Body of pancreas (tissue), 4 donors: ENCODE results near the gene IGIP.

ENCODE experiments used
- POLR2A ChIP-seq, 3 donors: fragments of 450-650 bp; IDR thresholded peaks; one replicate each; pipeline ENCODE4 v1.6.1; 2016; ENCODE audit warnings: antibody characterized with exemption in 3 of 3, mild to moderate bottlenecking in 2 of 3
- TF ChIP-seq, protein P1 (sequence below), 7 experiments: fragments of 450-650 bp in 4 of 7; fragments of 200-600 bp in 3 of 7; sonication (generic) in 3 of 7; IDR thresholded peaks; one replicate each; pipeline ENCODE4 v1.5.1; 2016 to 2019; ENCODE audit warnings: antibody characterized with exemption in 7 of 7

DNA sequence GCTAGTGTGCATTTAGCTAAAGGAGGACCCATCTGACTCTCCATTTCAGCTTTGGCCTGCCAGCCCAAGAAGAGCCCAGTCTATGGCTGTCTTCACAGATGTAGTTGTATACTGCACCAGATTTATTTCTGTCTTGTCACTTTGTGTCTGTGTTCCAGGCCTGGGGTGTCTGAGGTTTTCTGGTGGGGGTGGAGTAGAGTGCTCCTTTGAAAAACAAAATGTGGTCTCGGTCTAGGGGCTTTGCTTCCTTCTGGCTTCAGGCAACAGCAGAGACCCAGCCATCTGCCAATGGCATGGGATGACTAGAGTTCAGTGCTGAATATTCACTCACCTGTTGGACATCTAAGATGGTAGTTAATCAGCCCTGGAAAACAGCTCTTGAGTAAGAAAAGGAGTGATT is 10.9 kb downstream of the IGIP start:
- TF ChIP-seq, protein P1, sequence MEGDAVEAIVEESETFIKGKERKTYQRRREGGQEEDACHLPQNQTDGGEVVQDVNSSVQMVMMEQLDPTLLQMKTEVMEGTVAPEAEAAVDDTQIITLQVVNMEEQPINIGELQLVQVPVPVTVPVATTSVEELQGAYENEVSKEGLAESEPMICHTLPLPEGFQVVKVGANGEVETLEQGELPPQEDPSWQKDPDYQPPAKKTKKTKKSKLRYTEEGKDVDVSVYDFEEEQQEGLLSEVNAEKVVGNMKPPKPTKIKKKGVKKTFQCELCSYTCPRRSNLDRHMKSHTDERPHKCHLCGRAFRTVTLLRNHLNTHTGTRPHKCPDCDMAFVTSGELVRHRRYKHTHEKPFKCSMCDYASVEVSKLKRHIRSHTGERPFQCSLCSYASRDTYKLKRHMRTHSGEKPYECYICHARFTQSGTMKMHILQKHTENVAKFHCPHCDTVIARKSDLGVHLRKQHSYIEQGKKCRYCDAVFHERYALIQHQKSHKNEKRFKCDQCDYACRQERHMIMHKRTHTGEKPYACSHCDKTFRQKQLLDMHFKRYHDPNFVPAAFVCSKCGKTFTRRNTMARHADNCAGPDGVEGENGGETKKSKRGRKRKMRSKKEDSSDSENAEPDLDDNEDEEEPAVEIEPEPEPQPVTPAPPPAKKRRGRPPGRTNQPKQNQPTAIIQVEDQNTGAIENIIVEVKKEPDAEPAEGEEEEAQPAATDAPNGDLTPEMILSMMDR (IDR thresholded peaks at IDR 0.05): no peak
- no peak for TF ChIP-seq POLR2A (IDR thresholded peaks at IDR 0.05)
